Psoas muscle (tissue), 8 donors: ENCODE results near the gene NFIB. TPM values are rescaled to one million over a fixed set of nuclear protein-coding genes. Genes with fewer than 3 reads are reported as not detected.

Experiments
- ATAC-seq, 4 donors: fragments of 200-7000 bp; cut with Tn5 transposase; one replicate each; pipeline ENCODE4 v1.9.1; 2020; ENCODE audit warnings: moderate library complexity in 3 of 4, mild to moderate bottlenecking in 2 of 4
- DNase-seq, 2 donors: peaks; one replicate each; pipeline ENCODE4 v3.0.0-alpha.2; 2020
- H3K27ac ChIP-seq: fragments of 200-600 bp; one replicate; pipeline ENCODE4 v1.8.0; 2022
- H3K27me3 ChIP-seq, 3 donors: fragments of 200-600 bp in 1 of 3; one replicate each; pipeline versions ENCODE4 v1.6.1 to v1.8.0; 2013 to 2022; ENCODE audit warnings: low read length in 2 of 3, mild to moderate bottlenecking in 2 of 3, moderate library complexity in 1 of 3; ENCODE audit not compliant: insufficient read depth in 3 of 3
- H3K36me3 ChIP-seq, 2 donors: fragments of 200-600 bp in 1 of 2; one replicate each; pipeline versions ENCODE4 v1.6.1 to v1.8.0; 2013 to 2022; ENCODE audit warnings: low read depth in 1 of 2, mild to moderate bottlenecking in 1 of 2, moderate library complexity in 1 of 2; ENCODE audit not compliant: insufficient read depth in 1 of 2
- H3K4me1 ChIP-seq: fragments of 200-600 bp; one replicate; pipeline ENCODE4 v1.8.0; 2022
- H3K4me3 ChIP-seq: fragments of 200-600 bp; one replicate; pipeline ENCODE4 v1.8.0; 2022; ENCODE audit warnings: mild to moderate bottlenecking
- H3K9me3 ChIP-seq: fragments of 200-600 bp; one replicate; pipeline ENCODE4 v1.8.0; 2022
- WGBS, 3 donors: extraction: QIAGEN DNeasy Blood & Tissue Kit; methylation state at CpG; one replicate each; pipeline versions ENCODE4 v1.1.6 to v1.1.7; 2013; 5-methylcytosine and 5-hydroxymethylcytosine counted together
- intact Hi-C, 2 donors: fragments of 100-400 bp; cut with DNase I; formaldehyde crosslinking; loops; one replicate each; pipeline versions ENCODE4 v1.11.0 to v1.14.2; 2022
- polyA plus RNA-seq, 3 donors: library from polyadenylated mRNA; stranded (reverse); fragments of 200-250 nt; gene quantifications; one replicate each; pipeline ENCODE4 v1.2.3, GENCODE V29; 2013
- total RNA-seq, 4 donors: library from RNA; stranded (reverse); fragmentation: NEBNext Ultra II Directional in 2 of 4; extraction: Animal tissue kit (Norgen Biotek cat#: 25700) in 2 of 4; gene quantifications; one replicate each; pipeline versions ENCODE4 v1.2.1 to v1.2.4, GENCODE V29; 2021 to 2023
- TF ChIP-seq, protein P1 (sequence below): fragments of 200-600 bp; IDR thresholded peaks from one replicate; pipeline ENCODE4 v1.8.0; 2022; ENCODE audit warnings: antibody characterized with exemption
- donor health status: healthy with polysubstance abuse.
- donor health status: DM: no; HTN: no; CAD: no; lungs with moderate emphysema.
- donor health status: Bipolar disorder and iron deficiency.
- donor health status: healthy.
- donor health status: DM: yes; HTN: yes; CAD: no.
- donor health status: DM: no; HTN: no; CAD: no.
- donor health status: DM: no; HTN: no; CAD: no.
- donor health status: DM: yes; HTN: yes; CAD: no.

The NFIB gene
- total and polyA plus RNA-seq, 7 donors = 5.8 to 65.1 (median 35.0) TPM

DNA sequence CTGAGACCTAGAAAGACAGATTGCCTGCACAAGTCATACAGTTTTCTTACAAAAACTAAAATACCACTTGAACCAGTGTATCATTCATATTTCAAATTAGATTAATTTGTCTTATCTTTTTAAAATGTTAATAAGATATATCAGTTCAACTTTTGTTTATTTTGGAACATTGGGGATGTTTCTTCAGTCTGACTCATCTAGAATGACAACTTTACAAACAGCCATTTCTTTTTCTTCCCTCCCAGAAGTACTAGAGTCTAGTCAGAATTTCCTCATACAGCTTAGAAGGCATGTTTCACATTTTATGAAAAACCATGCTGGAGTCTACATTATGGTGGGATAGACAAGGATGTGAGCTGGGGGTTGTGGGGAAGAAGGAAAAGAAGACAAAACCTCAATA lies 262.5 kb downstream of the NFIB start:
- intact Hi-C loops = no loop called here
- ATAC-seq = no peak
- H3K36me3 ChIP-seq = no peaks in the 10 kb centered on the region

DNA sequence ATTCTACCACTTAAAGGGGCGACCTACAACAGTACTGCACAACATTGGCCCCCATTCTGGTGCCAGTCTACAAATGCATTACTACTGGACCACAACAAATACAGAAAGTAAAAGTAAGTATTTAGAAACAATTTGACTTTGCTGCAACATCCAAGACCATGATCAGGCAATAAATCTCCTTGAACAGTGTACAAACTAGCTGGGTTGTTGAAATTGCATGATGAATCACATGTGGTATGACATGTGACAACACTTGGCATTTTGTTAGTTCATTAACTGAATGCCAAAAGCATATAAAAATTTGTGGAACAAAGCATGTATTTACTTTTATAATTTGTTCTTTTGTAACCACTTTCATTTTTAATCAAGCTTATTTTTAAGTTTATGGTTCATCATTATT lies 270.5 kb downstream of the NFIB start:
- Histone ChIP-seq H3K27ac (no peak overlapping the region), H3K4me1 (no peaks in the 10 kb centered on the region), H3K36me3 (no peaks in the 10 kb centered on the region), H3K9me3 (no peaks in the 10 kb centered on the region), H3K4me3 (no peak overlapping the region), H3K27me3 (no peaks in the 10 kb centered on the region)
- intact Hi-C loops = no loop called here
- ATAC-seq = no peak
- no peak for DNase-seq
- WGBS, 3 donors = 92 to 100% (median 100%) methylated on average over 1 of the region's 1 CpG
- TF ChIP-seq, protein P1, sequence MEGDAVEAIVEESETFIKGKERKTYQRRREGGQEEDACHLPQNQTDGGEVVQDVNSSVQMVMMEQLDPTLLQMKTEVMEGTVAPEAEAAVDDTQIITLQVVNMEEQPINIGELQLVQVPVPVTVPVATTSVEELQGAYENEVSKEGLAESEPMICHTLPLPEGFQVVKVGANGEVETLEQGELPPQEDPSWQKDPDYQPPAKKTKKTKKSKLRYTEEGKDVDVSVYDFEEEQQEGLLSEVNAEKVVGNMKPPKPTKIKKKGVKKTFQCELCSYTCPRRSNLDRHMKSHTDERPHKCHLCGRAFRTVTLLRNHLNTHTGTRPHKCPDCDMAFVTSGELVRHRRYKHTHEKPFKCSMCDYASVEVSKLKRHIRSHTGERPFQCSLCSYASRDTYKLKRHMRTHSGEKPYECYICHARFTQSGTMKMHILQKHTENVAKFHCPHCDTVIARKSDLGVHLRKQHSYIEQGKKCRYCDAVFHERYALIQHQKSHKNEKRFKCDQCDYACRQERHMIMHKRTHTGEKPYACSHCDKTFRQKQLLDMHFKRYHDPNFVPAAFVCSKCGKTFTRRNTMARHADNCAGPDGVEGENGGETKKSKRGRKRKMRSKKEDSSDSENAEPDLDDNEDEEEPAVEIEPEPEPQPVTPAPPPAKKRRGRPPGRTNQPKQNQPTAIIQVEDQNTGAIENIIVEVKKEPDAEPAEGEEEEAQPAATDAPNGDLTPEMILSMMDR = no peak

More for the DNA sequence above, 262.5 kb downstream of the NFIB start:
- Histone ChIP-seq H3K4me1 (no peaks in the 10 kb centered on the region), H3K4me3 (no peak overlapping the region), H3K9me3 (peaks cover 4% of the 10 kb centered on the region), H3K27ac (no peak overlapping the region), H3K27me3 (no peaks in the 10 kb centered on the region)
- TF ChIP-seq, protein P1 = no peak
- no peak for DNase-seq

DNA sequence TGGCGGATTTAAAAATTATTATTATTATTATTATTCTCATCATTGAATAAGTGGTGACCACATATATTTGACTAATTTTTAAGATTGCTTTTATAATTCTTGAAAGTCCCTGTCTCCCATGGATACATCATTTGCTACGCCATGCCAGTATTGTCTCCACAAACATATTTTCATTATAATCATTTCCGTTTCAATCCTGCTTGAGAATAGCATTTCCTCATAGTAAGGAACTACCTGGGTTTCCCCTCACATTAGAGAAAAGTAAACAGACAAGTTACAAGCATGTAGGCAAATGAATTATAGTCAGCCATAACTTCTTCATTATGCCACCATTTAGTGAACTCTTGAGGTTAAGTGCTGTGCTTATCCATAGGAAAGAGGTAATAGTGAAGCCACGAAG lies 276.6 kb downstream of the NFIB start:
- Histone ChIP-seq H3K4me1 (peaks cover under 1% of the 10 kb centered on the region), H3K27me3 (no peaks in the 10 kb centered on the region), H3K4me3 (no peak overlapping the region), H3K36me3 (no peaks in the 10 kb centered on the region), H3K9me3 (no peaks in the 10 kb centered on the region), H3K27ac (no peak overlapping the region)
- TF ChIP-seq, protein P1 = no peak
- ATAC-seq = no peak
- no peak for DNase-seq
- intact Hi-C loops = loop anchor here in 1 of 2 donors (10.0 kb wide), 1 partner anchor 277 kb away; the partner anchor contains the start of gene NFIB
- WGBS, 3 donors = 84 to 90% (median 85%) methylated on average over 4 of the region's 4 CpGs

DNA sequence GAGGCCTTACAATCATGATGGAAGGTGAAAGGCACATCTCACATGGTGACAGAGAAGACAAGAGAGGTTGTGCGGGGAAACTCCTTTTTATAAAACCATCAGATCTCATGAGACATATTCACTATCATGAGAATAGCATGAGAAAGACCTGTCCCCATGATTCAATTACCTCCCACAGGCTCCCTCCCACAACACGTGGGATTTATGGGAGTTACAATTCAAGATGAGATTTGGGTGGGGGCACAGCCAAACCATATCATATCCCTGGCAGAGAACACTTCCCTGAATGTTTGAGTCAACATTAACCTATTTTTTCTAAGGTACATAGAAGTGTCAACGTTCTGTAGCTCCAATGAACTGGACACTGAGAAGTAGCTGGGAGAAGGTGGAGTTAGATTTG lies 280.9 kb downstream of the NFIB start:
- H3K36me3 ChIP-seq = no peaks in the 10 kb centered on the region
- H3K9me3 ChIP-seq = no peaks in the 10 kb centered on the region
- no peak overlapping the region for H3K27ac ChIP-seq
- DNase-seq (no peak), ATAC-seq (no peak)
- H3K4me1 ChIP-seq = peaks cover 29% of the 10 kb centered on the region
- H3K27me3 ChIP-seq = no peaks in the 10 kb centered on the region
- TF ChIP-seq, protein P1 = no peak
- no peak overlapping the region for H3K4me3 ChIP-seq
- intact Hi-C loops = loop anchor here in 1 of 2 donors (10.0 kb wide), 1 partner anchor 282 kb away; the partner anchor contains the start of gene NFIB
- WGBS, 3 donors = 52 to 89% (median 74%) methylated on average over 3 of the region's 3 CpGs
